ENCODE data around the gene CAMSAP2.

CAMSAP2 gene

DNA sequence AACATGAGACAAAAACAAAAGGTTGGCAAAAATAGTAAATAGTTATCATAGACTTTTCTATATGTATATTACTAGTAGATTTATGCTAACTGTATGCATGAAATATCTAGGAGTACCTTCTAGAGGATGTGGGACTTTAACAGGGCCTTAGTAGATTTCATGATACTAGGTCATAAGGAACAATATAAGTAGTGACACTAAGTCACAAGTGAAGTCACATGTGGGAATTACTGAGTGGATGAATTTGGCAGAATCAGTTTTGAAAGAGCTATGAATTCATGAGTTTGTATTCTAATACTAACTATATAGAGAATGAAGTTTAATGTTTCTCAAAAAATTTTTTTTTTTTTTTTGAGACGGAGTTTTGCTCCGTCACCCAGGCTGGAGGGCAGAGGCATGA, 81.0 kb downstream of the CAMSAP2 start:
- no peak for DNase-seq (ENCODE audit: low read depth, low spot score)
- H3K4me3 ChIP-seq (ENCODE audit: low read length): no peak overlapping the region

GRCh38 chr1:200831091-200831490, 92.4 kb downstream of the CAMSAP2 start:
- H3K4me3 ChIP-seq (ENCODE audit: low read length): no peak overlapping the region
- no peak for DNase-seq (ENCODE audit: low read depth, low spot score)

DNA sequence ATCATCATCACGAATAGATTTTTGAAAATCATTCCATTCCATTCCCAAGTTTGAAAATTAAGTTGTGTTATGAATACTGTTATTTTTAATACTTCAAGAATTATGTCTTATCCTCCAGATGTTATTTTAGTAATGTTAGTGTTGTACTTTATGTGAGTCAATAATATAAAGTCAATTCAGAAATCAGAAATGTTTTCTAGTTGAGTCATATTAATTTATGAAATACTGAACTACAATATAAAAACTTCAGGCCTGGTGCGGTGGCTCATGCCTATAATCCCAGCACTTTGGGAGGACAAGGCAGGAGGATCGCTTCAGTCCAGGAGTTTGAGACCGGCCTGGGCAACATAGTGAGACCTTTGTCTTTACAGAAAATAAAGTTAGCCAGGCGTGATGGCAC, 95.7 kb downstream of the CAMSAP2 start:
- no peak for DNase-seq (ENCODE audit: low read depth, low spot score)
- H3K4me3 ChIP-seq (ENCODE audit: low read length): no peak overlapping the region

GRCh38 chr1:200836213-200836612, 97.5 kb downstream of the CAMSAP2 start:
- no peak overlapping the region for H3K4me3 ChIP-seq (ENCODE audit: low read length)
- no peak for DNase-seq (ENCODE audit: low read depth, low spot score)

- no peak overlapping the region for H3K4me3 ChIP-seq (ENCODE audit: low read length)
- no peak for DNase-seq (ENCODE audit: low read depth, low spot score)
Measured at GRCh38 chr1:200837931-200838571, 99.4 kb downstream of the CAMSAP2 start.

DNA sequence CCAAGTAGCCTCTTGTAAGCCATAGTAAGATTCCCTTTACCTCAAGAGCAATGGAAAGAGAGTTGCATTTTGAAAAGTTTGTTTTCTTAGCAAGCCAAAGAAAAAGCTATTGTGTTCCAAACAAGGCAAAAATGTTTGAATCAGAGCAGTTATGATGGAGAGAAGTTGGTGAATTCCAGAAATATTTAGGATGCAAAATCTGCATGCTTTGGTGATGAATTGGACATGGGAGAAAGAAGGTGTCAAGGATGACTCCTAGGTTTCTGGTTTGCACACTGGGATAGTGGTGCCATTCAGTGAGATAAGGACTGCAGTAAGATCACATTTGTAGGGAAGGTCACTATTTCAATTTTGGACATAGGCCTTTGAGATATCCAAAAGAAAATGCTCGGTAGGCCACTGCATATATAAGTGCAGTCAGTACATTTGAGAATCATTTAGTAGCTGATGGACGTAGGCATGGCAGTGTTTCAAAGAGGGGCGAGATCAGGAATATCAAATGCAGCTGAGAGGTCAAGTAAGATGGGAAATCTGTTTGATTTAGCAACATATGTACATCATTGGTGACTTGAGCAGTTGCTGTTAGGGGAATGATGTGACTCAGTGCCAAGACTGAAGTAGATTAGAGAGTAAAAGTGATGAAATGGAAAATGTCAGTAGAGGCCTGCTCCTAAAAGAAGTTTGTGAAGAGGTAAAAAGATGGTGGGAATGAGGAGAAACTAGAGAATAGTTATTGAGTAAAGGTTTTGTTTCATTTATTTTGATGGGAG, 100.2 kb downstream of the CAMSAP2 start:
- DNase-seq (ENCODE audit: low read depth, low spot score): no peak
- H3K4me3 ChIP-seq (ENCODE audit: low read length): no peak overlapping the region

DNA sequence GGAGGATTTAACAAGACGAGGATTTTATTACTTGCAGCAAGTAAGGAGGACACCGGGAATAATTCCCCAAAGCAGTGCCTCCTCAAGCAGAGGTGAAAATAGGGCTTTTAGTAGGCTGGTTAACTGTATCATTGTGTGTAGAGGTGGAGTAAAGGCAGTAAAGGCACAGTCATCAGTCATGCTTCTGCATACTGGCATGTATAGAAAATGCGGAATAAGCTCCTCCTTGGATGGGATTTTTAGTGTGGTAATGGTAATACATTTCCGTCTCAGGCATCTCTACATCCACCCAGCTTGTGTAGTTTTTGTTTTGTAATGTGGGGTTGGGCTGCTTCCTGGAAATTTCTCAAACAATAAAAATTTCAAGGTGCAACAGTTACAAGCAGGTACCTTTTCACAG, 106.7 kb downstream of the CAMSAP2 start:
- DNase-seq (ENCODE audit: low read depth, low spot score): no peak
- H3K4me3 ChIP-seq (ENCODE audit: low read length): no peak overlapping the region

DNA sequence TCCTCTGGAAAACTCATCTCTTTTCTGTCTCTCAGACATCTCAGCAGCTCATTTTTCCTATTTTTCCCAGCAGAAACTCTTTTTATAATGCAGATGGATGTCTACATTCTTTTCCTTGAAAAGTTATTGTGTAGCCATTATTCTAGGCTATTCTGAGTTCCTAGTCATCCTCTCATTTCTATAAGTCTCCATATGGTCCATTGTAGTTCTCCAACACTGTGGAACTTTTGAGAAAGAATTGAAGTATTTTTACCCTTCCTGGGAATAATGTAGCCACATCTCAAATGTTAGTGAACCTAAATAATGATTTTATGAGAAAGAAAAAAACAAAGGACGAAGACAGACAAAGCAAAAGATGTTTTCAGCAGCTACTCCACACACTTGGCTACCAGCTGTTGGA, 107.7 kb downstream of the CAMSAP2 start:
- H3K4me3 ChIP-seq (ENCODE audit: low read length): no peak overlapping the region
- DNase-seq (ENCODE audit: low read depth, low spot score): no peak

- H3K4me3 ChIP-seq (ENCODE audit: low read length): no peak overlapping the region
- DNase-seq (ENCODE audit: low read depth, low spot score): no peak
Measured at GRCh38 chr1:200849430-200849829, 110.7 kb downstream of the CAMSAP2 start.

DNA sequence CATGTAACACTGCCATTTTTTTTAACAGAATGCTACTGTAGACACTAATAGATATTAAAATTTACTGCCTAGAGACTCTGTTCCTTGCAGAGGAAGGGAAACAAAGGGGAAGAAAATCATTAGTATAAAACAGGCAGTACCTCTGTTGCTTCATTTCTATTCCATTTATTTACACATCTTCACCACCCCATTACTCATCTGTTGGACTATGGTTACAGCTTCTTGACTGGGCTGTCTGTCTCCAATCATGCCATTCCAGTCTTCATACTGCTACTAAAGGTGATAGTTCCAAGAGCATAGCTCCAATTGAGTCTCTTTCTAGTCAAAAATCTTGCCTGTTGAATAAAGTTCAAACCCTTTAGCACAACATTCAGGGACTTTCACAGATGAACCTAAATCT, 111.9 kb downstream of the CAMSAP2 start:
- no peak for DNase-seq (ENCODE audit: low read depth, low spot score)
- no peak overlapping the region for H3K4me3 ChIP-seq (ENCODE audit: low read length)

DNA sequence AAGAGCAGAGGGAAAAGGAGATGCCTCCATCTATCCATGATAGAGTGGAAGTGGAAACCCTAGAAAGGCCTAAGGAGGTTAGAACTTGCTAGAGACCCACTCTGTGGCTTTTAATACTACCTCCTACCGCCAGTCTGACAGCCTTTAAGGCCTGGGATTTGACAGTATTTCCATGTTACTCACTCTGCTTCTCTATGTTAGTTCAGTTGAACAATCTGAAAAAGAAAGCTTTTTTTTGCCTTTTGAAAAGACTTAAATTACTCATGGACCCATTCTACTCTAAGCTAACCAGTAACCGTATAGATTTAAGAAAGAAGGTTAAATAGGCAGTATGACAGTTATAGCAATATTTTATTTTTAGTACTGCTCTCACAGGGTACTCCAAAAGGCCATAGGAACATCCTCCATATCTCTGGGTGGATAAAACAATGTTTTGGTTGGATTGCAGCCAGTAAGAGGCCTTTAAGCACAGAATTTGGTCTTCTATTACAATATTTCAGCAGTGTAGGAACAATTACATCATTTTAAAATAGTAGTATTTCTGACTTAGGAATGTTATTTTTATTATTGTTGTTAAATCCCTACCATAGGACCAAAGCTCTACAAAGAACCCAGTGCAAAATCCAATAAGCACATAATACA, 118.1 kb downstream of the CAMSAP2 start:
- no peak overlapping the region for H3K4me3 ChIP-seq (ENCODE audit: low read length)
- no peak for DNase-seq (ENCODE audit: low read depth, low spot score)

DNA sequence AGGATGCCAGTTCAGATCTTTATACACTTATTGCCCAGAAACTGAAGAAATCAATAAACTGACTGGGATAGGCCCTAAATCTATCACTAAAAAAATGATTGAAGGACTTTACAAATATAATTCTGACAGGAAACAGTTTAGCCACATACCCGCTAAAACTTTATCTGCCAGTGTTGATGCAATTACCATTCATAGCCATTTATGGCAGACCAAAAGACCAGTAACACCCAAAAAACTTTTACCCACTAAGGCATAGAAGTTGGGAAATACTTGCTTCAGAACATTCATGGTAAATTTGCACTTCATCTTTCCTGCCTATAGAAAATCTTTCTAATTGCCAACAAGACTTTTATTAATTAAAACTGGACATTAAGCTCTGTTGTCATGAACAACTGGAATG, 119.1 kb downstream of the CAMSAP2 start:
- no peak overlapping the region for H3K4me3 ChIP-seq (ENCODE audit: low read length)
- DNase-seq (ENCODE audit: low read depth, low spot score): no peak

DNA sequence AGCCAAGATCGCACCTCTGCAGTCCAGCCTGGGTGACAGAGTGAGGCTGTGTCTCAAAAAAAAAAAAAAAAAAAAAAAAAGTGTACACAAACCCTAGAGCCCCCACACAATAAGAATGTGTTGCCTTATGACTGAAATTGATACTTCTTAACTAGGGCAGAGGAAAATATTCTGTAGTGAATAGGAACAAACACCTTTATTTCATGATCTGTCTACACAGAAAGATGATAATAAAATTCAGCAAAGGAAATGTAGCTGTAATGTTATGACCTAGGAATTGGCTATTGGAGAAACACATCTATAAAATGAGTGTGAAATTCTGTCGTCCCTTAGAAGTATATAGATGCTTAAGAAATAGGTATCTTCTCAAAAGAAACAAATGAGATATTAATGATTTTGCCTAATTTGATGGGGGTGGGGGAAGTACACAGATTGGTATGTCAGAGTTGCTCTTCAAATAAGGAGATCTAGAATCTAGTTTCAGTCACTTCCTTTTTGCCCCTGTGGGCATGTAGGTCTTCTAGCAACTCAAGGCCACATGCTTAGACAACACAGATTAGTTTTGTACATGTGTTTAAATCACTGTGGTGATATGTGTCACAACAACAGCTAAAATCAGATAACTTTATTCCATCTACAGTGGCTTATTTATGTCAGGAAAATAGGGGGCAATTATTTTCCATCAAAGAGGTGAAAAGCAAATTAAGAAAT, 123.4 kb downstream of the CAMSAP2 start:
- DNase-seq (ENCODE audit: low read depth, low spot score): no peak
- no peak overlapping the region for H3K4me3 ChIP-seq (ENCODE audit: low read length)

DNA sequence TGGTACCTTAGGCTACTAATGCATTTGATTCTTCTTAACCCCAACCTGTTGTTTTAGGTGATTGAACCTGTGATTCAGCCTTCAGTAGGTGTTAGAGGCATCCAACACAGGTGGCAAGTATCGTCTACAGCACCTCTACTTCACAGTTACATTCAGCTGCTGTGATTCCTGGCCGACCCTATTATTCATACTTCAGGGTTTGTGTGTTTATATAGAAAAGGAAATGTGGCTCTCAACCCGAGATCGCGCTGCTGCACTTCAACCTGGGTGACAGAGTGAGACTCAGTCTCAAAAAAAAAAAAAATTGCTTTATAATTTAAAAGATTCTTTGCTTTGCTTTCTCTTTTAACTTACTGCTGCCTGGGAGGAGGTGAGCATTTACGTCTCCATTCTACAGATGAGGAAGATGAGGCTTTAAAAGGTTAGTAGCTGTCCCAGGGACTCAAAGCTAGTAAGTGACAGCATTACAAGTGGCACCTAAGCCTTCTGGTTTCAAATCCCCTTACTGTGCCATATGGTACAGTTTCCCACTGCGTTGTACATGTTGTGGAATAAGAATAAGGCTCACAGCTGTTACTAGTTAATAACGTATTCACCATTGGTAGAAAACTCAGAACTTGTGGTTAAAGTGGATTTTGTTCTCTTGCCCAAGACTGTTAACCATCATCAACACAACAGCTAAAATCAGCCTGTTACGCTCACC, 124.2 kb downstream of the CAMSAP2 start:
- no peak for DNase-seq (ENCODE audit: low read depth, low spot score)
- H3K4me3 ChIP-seq (ENCODE audit: low read length): no peak overlapping the region

GRCh38 chr1:200866116-200866515, 127.4 kb downstream of the CAMSAP2 start:
- no peak overlapping the region for H3K4me3 ChIP-seq (ENCODE audit: low read length)
- DNase-seq (ENCODE audit: low read depth, low spot score): no peak

- H3K4me3 ChIP-seq (ENCODE audit: low read length): no peak overlapping the region
- DNase-seq (ENCODE audit: low read depth, low spot score): no peak
Measured at GRCh38 chr1:200866521-200866920, 127.8 kb downstream of the CAMSAP2 start.

- H3K4me3 ChIP-seq (ENCODE audit: low read length): no peak overlapping the region
Measured at GRCh38 chr1:200867018-200867811, 128.5 kb downstream of the CAMSAP2 start.

GRCh38 chr1:200869376-200869752, 130.7 kb downstream of the CAMSAP2 start:
- DNase-seq (ENCODE audit: low read depth, low spot score): no peak
- H3K4me3 ChIP-seq (ENCODE audit: low read length): no peak overlapping the region

More at GRCh38 chr1:200867018-200867811, 128.5 kb downstream of the CAMSAP2 start:
- DNase-seq (ENCODE audit: low read depth, low spot score): no peak

Data from Jurkat, Clone E6-1 (cell line).